Fibroblast of the conjunctiva (primary cell): ENCODE data around the gene VEGFA.

ENCODE experiments used
- DNase-seq: peaks from one replicate; pipeline ENCODE4 v3.0.0-alpha.2; 2010; ENCODE audit warnings: low read depth

The VEGFA gene

DNA sequence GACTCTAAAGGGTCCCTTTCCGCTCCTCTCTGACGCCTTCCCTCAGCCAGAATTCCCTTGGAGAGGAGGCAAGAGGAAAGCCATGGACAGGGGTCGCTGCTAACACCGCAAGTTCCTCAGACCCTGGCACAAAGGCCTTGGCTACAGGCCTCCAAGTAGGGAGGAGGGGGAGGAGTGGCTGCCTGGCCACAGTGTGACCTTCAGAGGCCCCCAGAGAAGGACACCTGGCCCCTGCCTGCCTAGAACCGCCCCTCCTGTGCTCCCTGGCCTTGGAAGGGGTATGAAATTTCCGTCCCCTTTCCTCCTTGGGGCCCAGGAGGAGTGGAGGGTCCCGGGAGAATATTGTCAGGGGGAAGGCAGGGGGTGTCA, 2.7 kb downstream of the VEGFA start:
- DNase-seq: no peak

DNA sequence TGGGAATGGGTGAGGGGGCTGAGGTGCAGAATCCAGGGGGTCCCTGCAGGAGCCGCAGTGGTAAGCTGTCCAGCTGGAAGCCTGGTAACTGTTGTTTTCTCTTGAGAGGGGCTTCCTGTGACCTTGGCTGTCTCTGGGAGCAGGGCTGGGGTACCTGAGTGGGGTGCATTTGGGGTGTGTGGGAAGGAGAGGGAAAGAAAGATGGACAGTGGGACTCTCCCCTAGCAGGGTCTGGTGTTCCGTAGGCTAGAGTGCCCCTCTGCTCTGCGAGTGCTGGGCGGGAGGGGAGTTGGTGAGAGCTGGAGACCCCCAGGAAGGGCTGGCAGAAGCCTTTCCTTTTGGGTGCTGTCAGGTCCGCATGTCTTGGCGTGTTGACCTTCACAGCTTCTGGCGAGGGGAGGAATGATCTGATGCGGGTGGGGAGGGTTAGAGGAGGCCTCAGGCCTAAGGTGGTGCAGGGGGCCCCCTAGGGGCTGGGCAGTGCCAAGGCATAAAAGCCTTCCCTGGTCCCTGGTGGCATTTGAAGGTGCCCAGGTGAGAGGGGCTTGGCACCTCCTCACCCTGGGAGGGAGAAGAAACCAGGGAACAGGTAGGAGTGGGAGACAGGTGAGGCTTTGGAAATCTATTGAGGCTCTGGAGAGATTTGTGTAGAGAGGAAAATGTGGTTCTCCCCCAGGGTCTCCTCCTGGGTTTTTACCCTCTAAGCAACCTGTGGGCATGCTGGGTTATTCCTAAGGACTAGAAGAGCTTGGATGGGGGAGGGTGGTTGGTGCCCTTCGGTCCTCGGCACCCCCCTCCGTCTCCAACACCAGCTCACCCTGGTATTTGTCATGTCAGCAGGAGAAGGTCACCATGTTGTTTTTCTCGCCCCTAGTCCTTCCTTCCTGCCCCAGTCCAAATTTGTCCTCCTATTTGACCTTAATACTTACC, 3.3 kb downstream of the VEGFA start:
- no peak for DNase-seq

DNA sequence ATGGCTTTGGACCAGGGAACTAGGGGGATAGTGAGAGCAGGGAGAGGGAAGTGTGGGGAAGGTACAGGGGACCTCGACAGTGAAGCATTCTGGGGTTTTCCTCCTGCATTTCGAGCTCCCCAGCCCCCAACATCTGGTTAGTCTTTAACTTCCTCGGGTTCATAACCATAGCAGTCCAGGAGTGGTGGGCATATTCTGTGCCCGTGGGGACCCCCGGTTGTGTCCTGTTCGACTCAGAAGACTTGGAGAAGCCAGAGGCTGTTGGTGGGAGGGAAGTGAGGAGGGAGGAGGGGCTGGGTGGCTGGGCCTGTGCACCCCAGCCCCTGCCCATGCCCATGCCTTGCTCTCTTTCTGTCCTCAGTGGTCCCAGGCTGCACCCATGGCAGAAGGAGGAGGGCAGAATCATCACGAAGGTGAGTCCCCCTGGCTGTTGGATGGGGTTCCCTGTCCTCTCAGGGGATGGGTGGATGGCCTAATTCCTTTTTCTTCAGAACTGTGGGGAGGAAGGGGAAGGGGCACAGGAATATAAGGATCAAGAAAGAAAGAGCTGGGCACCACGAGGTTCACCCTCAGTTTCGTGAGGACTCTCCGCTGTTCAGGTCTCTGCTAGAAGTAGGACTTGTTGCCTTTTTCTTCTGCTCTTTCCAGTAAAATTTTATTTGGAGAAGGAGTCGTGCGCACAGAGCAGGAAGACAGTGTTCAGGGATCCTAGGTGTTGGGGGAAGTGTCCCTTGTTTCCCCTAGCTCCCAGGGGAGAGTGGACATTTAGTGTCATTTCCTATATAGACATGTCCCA, 4.2 kb downstream of the VEGFA start:
- DNase-seq: no peak

GRCh38 chr6:43774776-43775534, 4.9 kb downstream of the VEGFA start:
- no peak for DNase-seq

DNA sequence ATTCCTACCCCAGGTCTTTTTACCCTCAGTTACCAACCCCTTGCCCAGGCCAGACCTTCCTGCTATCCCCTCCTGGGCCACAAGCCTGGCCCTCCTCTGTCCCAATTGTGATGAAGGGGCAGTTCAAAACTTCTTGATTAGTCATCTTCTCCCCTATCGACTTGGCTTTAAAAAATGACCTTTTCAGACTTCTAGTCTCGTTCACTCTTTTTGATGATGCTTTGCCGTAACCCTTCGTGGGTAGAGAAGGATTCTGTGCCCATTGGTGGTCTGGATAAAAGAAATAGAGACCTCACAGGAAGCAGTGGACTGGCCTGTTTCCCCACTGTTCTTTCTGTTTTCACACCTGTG, 5.5 kb downstream of the VEGFA start:
- DNase-seq: no peak

GRCh38 chr6:43776115-43776798, 6.2 kb downstream of the VEGFA start:
- no peak for DNase-seq

GRCh38 chr6:43776799-43777776, 7.1 kb downstream of the VEGFA start:
- DNase-seq: no peak

DNA sequence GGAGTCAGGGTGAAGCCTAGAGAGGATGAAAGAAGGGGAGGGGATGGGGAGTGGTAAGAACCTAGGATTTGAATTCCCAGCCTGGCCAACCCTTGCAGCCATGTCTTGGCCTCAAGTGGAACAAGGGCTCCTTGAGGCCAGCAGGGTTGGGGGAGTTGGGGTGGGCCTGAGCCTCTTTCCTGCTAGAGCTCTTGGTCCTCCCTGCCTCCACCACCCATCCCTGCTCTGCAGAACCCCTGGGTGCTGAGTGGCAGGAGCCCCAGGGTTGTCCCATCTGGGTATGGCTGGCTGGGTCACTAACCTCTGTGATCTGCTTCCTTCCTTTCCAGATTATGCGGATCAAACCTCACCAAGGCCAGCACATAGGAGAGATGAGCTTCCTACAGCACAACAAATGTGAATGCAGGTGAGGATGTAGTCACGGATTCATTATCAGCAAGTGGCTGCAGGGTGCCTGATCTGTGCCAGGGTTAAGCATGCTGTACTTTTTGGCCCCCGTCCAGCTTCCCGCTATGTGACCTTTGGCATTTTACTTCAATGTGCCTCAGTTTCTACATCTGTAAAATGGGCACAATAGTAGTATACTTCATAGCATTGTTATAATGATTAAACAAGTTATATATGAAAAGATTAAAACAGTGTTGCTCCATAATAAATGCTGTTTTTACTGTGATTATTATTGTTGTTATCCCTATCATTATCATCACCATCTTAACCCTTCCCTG, 8.3 kb downstream of the VEGFA start:
- no peak for DNase-seq

DNA sequence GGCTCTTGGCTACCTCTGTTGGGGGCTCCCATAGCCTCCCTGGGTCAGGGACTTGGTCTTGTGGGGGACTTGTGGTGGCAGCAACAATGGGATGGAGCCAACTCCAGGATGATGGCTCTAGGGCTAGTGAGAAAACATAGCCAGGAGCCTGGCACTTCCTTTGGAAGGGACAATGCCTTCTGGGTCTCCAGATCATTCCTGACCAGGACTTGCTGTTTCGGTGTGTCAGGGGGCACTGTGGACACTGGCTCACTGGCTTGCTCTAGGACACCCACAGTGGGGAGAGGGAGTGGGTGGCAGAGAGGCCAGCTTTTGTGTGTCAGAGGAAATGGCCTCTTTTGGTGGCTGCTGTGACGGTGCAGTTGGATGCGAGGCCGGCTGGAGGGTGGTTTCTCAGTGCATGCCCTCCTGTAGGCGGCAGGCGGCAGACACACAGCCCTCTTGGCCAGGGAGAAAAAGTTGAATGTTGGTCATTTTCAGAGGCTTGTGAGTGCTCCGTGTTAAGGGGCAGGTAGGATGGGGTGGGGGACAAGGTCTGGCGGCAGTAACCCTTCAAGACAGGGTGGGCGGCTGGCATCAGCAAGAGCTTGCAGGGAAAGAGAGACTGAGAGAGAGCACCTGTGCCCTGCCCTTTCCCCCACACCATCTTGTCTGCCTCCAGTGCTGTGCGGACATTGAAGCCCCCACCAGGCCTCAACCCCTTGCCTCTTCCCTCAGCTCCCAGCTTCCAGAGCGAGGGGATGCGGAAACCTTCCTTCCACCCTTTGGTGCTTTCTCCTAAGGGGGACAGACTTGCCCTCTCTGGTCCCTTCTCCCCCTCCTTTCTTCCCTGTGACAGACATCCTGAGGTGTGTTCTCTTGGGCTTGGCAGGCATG, 9.2 kb downstream of the VEGFA start:
- no peak for DNase-seq

GRCh38 chr6:43779852-43780236, 9.8 kb downstream of the VEGFA start:
- DNase-seq: no peak

GRCh38 chr6:43780293-43780692, 10.3 kb downstream of the VEGFA start:
- DNase-seq: no peak

DNA sequence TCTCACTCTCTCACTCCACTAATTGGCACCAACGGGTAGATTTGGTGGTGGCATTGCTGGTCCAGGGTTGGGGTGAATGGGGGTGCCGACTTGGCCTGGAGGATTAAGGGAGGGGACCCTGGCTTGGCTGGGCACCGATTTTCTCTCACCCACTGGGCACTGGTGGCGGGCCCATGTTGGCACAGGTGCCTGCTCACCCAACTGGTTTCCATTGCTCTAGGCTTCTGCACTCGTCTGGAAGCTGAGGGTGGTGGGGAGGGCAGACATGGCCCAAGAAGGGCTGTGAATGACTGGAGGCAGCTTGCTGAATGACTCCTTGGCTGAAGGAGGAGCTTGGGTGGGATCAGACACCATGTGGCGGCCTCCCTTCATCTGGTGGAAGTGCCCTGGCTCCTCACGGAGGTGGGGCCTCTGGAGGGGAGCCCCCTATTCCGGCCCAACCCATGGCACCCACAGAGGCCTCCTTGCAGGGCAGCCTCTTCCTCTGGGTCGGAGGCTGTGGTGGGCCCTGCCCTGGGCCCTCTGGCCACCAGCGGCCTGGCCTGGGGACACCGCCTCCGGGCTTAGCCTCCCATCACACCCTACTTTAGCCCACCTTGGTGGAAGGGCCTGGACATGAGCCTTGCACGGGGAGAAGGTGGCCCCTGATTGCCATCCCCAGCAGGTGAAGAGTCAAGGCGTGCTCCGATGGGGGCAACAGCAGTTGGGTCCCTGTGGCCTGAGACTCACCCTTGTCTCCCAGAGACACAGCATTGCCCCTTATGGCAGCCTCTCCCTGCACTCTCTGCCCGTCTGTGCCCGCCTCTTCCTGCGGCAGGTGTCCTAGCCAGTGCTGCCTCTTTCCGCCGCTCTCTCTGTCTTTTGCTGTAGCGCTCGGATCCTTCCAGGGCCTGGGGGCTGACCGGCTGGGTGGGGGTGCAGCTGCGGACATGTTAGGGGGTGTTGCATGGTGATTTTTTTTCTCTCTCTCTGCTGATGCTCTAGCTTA, 11.2 kb downstream of the VEGFA start:
- DNase-seq: no peak

GRCh38 chr6:43781941-43782704, 12.1 kb downstream of the VEGFA start:
- no peak for DNase-seq

DNA sequence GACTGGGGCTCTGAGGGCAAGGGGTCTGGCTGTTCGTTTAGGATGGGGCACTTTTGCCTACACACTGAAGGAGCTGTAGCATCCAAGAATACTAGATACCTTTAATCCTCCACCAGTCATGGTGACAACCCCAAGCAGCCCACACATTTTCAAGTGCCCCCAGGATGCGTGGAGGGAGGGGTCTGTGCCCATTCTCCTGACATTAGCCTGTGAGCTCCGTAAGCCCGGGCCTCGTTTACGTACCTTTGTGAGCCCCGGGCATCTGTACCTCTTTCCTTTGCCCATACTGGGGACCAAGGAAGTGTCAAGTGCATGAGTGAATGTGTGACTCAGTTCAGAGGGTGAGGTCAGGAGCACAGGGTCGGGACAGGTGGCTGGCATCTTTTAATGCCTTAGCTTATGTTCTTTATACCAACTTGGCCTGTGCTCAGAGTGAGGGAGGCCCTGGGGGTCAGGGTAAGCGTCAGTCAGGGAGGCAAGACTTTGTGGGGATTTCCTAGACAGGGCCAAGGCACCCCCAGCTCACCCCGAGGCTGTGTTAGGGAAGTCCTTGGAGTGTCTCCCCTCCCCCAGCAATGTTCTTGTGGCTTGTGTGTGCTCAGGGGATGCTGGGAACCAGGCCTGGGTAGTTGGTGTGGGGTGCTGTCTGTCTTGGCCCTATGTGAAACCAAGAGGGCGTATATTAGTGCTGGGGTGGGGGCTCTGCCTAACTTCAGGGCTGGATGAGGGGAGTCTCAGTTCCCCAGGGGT, 12.9 kb downstream of the VEGFA start:
- DNase-seq: no peak

GRCh38 chr6:43784049-43784855, 14.2 kb downstream of the VEGFA start:
- no peak for DNase-seq
